IgD-negative memory B cell (primary cell): ENCODE results near the gene GPS1. TPM values are rescaled to one million over a fixed set of nuclear protein-coding genes. Genes with fewer than 3 reads are reported as not detected.

ENCODE experiments used
- H3K27ac Mint-ChIP-seq, 3 donors: one replicate each; pipeline ENCODE4 v1.8.0; 2020 to 2022; ENCODE audit warnings: mild to moderate bottlenecking in 3 of 3, mixed read lengths in 3 of 3, moderate library complexity in 1 of 3
- H3K27me3 Mint-ChIP-seq: one replicate; pipeline ENCODE4 v1.8.0; 2021; ENCODE audit warnings: mixed read lengths
- H3K36me3 Mint-ChIP-seq: one replicate; pipeline ENCODE4 v1.8.0; 2020; ENCODE audit warnings: mild to moderate bottlenecking, mixed read lengths
- H3K4me1 Mint-ChIP-seq, 3 donors: one replicate each; pipeline ENCODE4 v1.8.0; 2020 to 2022; ENCODE audit warnings: mixed read lengths in 3 of 3, mild to moderate bottlenecking in 1 of 3
- H3K4me3 Mint-ChIP-seq, 4 donors: one replicate each; pipeline ENCODE4 v1.8.0; 2020 to 2022; ENCODE audit warnings: mild to moderate bottlenecking in 4 of 4, mixed read lengths in 4 of 4, moderate library complexity in 3 of 4
- H3K9me3 Mint-ChIP-seq, 3 donors: one replicate each; pipeline ENCODE4 v1.8.0; 2020 to 2021; ENCODE audit warnings: mixed read lengths in 3 of 3, mild to moderate bottlenecking in 1 of 3
- polyA plus RNA-seq: library from polyadenylated mRNA; unstranded; fragments of 300-500 nt; fragmentation: Illumina TruSeq; gene quantifications from one replicate; pipeline ENCODE4 v1.2.3, GENCODE V29; 2021

GPS1 gene
- polyA plus RNA-seq, 1 donor from 2014 or later: 122 TPM

- Mint-ChIP-seq H3K27me3 (no peaks in the 10 kb centered on the region), H3K36me3 (no peaks in the 10 kb centered on the region), H3K4me1 (peaks cover 2 to 5% (median 5%) of the 10 kb centered on the region in 3 donors), H3K27ac (peak overlapping the region in 2 of 3 donors; percentile 10 to 39), H3K9me3 (no peaks in the 10 kb centered on the region), H3K4me3 (peak overlapping the region in 3 of 4 donors; percentile 65 to 83 (median 78))
Observed at GRCh38 chr17:82095777-82096708, 44.3 kb downstream of the GPS1 start.

- Mint-ChIP-seq H3K9me3 (no peaks in the 10 kb centered on the region), H3K27ac (no peak overlapping the region), H3K36me3 (no peaks in the 10 kb centered on the region), H3K4me3 (peak overlapping the region in 3 of 4 donors; percentile 46 to 83 (median 78)), H3K4me1 (peaks cover 2 to 5% (median 5%) of the 10 kb centered on the region in 3 donors), H3K27me3 (no peaks in the 10 kb centered on the region)
Observed at GRCh38 chr17:82096709-82097183, 45.0 kb downstream of the GPS1 start.

- Mint-ChIP-seq H3K4me1 (peaks cover 2 to 5% (median 5%) of the 10 kb centered on the region in 3 donors), H3K27ac (no peak overlapping the region), H3K9me3 (no peaks in the 10 kb centered on the region), H3K4me3 (peak overlapping the region in 3 of 4 donors; percentile 46 to 83 (median 82)), H3K36me3 (no peaks in the 10 kb centered on the region), H3K27me3 (no peaks in the 10 kb centered on the region)
Observed at GRCh38 chr17:82097184-82097918, 45.7 kb downstream of the GPS1 start.

GRCh38 chr17:82097919-82098168 lies 46.1 kb downstream of the GPS1 start:
- Mint-ChIP-seq H3K4me3 (peak overlapping the region in 3 of 4 donors; percentile 49 to 82 (median 79)), H3K9me3 (no peaks in the 10 kb centered on the region), H3K27ac (no peak overlapping the region), H3K27me3 (no peaks in the 10 kb centered on the region), H3K4me1 (peaks cover 2 to 5% (median 5%) of the 10 kb centered on the region in 3 donors), H3K36me3 (no peaks in the 10 kb centered on the region)

- Mint-ChIP-seq H3K4me1 (peaks cover 2 to 5% (median 5%) of the 10 kb centered on the region in 3 donors), H3K4me3 (peak within 1 kb of the TSS; percentile 81 to 90 (median 82)), H3K36me3 (no peaks in the 10 kb centered on the region), H3K27ac (peak within 1 kb of the TSS in 1 of 3 donors; percentile 92), H3K9me3 (no peaks in the 10 kb centered on the region), H3K27me3 (no peaks in the 10 kb centered on the region)
Observed at GRCh38 chr17:82098169-82098938, 46.7 kb downstream of the GPS1 start, which contains the start of gene FASN. Gene FASN (minus strand): TSS chr17:82098236. CDS start chr17:82096445, 1,791 bp downstream.

- peak overlapping the region; percentile 81 to 94 (median 86) for H3K4me3 Mint-ChIP-seq
- H3K27ac Mint-ChIP-seq: peak overlapping the region; percentile 89 to 92 (median 89)
- no peaks in the 10 kb centered on the region for H3K9me3 Mint-ChIP-seq
- H3K36me3 Mint-ChIP-seq: no peaks in the 10 kb centered on the region
- H3K4me1 Mint-ChIP-seq: peaks cover 2 to 5% (median 5%) of the 10 kb centered on the region in 3 donors
- H3K27me3 Mint-ChIP-seq: no peaks in the 10 kb centered on the region
Observed at GRCh38 chr17:82098939-82099763, 47.5 kb downstream of the GPS1 start.

- peaks cover 4 to 7% (median 5%) of the 10 kb centered on the region in 3 donors for H3K4me1 Mint-ChIP-seq
- H3K36me3 Mint-ChIP-seq: no peaks in the 10 kb centered on the region
- H3K4me3 Mint-ChIP-seq: peak overlapping the region in 3 of 4 donors; percentile 47 to 94 (median 82)
- peak overlapping the region; percentile 89 to 92 (median 89) for H3K27ac Mint-ChIP-seq
- H3K27me3 Mint-ChIP-seq: no peaks in the 10 kb centered on the region
- no peaks in the 10 kb centered on the region for H3K9me3 Mint-ChIP-seq
Observed at GRCh38 chr17:82100502-82101298, 49.0 kb downstream of the GPS1 start.

GRCh38 chr17:82101301-82101715 lies 49.6 kb downstream of the GPS1 start:
- H3K36me3 Mint-ChIP-seq: no peaks in the 10 kb centered on the region
- no peaks in the 10 kb centered on the region for H3K9me3 Mint-ChIP-seq
- peak overlapping the region in 2 of 4 donors; percentile 32 to 68 for H3K4me3 Mint-ChIP-seq
- no peaks in the 10 kb centered on the region for H3K27me3 Mint-ChIP-seq
- H3K27ac Mint-ChIP-seq: peak overlapping the region in 1 of 3 donors; percentile 58
- H3K4me1 Mint-ChIP-seq: peaks cover 9 to 12% (median 9%) of the 10 kb centered on the region in 3 donors

- Mint-ChIP-seq H3K4me1 (peaks cover 12 to 18% (median 14%) of the 10 kb centered on the region in 3 donors), H3K27ac (peak overlapping the region in 1 of 3 donors; percentile 78), H3K4me3 (peak overlapping the region in 1 of 4 donors; percentile 61)
Observed at GRCh38 chr17:82101767-82102679, 50.3 kb downstream of the GPS1 start.

GRCh38 chr17:82103553-82104451 lies 52.1 kb downstream of the GPS1 start:
- H3K4me1 Mint-ChIP-seq: peaks cover 12 to 19% (median 17%) of the 10 kb centered on the region in 3 donors
- no peaks in the 10 kb centered on the region for H3K36me3 Mint-ChIP-seq
- peak overlapping the region in 1 of 3 donors; percentile 71 for H3K27ac Mint-ChIP-seq
- no peaks in the 10 kb centered on the region for H3K9me3 Mint-ChIP-seq
- no peaks in the 10 kb centered on the region for H3K27me3 Mint-ChIP-seq
- no peak overlapping the region for H3K4me3 Mint-ChIP-seq

More at GRCh38 chr17:82101767-82102679, 50.3 kb downstream of the GPS1 start:
- Mint-ChIP-seq H3K27me3 (no peaks in the 10 kb centered on the region), H3K9me3 (no peaks in the 10 kb centered on the region), H3K36me3 (no peaks in the 10 kb centered on the region)

GRCh38 chr17:82104797-82105416 lies 53.2 kb downstream of the GPS1 start:
- Mint-ChIP-seq H3K4me3 (peak overlapping the region in 2 of 4 donors; percentile 14 to 66), H3K9me3 (no peaks in the 10 kb centered on the region), H3K27me3 (no peaks in the 10 kb centered on the region), H3K36me3 (no peaks in the 10 kb centered on the region), H3K4me1 (peaks cover 10 to 18% (median 17%) of the 10 kb centered on the region in 3 donors), H3K27ac (peak overlapping the region in 2 of 3 donors; percentile 21 to 94)
